Transverse colon (tissue), 4 donors: ENCODE data around the gene STN1. TPM values are rescaled to one million over a fixed set of nuclear protein-coding genes. Genes with fewer than 3 reads are reported as not detected.

Experiments
- DNase-seq: peaks from one replicate; pipeline ENCODE4 v3.0.0-alpha.2; 2019
- H3K27ac ChIP-seq, 4 donors: fragments of 200-600 bp; sonication (generic); 2 replicates each; pipeline ENCODE4 v1.5.1; 2016 to 2018; ENCODE audit warnings: inconsistent platforms in 4 of 4
- H3K27me3 ChIP-seq: fragments of 200-600 bp; sonication (generic); 2 replicates; pipeline ENCODE4 v1.5.1; 2017; ENCODE audit warnings: inconsistent platforms
- H3K36me3 ChIP-seq, 4 donors: fragments of 200-600 bp; sonication (generic); 2 replicates each; pipeline ENCODE4 v1.5.1; 2017 to 2019; ENCODE audit warnings: inconsistent platforms in 4 of 4
- H3K4me1 ChIP-seq, 4 donors: fragments of 200-600 bp; sonication (generic); 2 replicates each; pipeline ENCODE4 v1.5.1; 2017 to 2020; ENCODE audit warnings: inconsistent platforms in 4 of 4
- H3K4me3 ChIP-seq, 4 donors: fragments of 200-600 bp; sonication (generic); 1 replicate in 1 of 4; 2 replicates in 3 of 4; pipeline versions ENCODE4 v1.5.1 to v1.6.1; 2017 to 2019; ENCODE audit warnings: inconsistent platforms in 4 of 4
- H3K9me3 ChIP-seq, 2 donors: fragments of 200-600 bp; sonication (generic); 2 replicates each; pipeline ENCODE4 v1.5.1; 2017 to 2019; ENCODE audit warnings: inconsistent platforms in 2 of 2
- EP300 ChIP-seq: sonication (generic); formaldehyde crosslinking; IDR thresholded peaks from one replicate; pipeline ENCODE4 v1.6.1; 2017; ENCODE audit warnings: antibody characterized with exemption, low read depth
- POLR2A ChIP-seq: fragments of 450-650 bp; IDR thresholded peaks from one replicate; pipeline ENCODE4 v1.6.1; 2016; ENCODE audit warnings: antibody characterized with exemption, mild to moderate bottlenecking, moderate library complexity
- POLR2AphosphoS5 ChIP-seq, 3 donors: sonication (generic); formaldehyde crosslinking; IDR thresholded peaks; one replicate each; pipeline ENCODE4 v1.6.1; 2016; ENCODE audit warnings: antibody characterized with exemption in 3 of 3
- WGBS, 2 donors: methylation state at CpG; one replicate each; pipeline ENCODE4 v1.1.5; 2018; ENCODE audit warnings: low coverage in 1 of 2; 5-methylcytosine and 5-hydroxymethylcytosine counted together
- in situ Hi-C, 4 donors: fragments of 200-750 bp; cut with MboI; loops; one replicate each; pipeline versions ENCODE4 v1.15.0 to v1.15.1; 2017; ENCODE audit warnings: low sequenced_read_pairs in 3 of 4, low pct_ligation_motif_present in 1 of 4, low pct_unique_long_range_greater_than_20kb in 1 of 4
- intact Hi-C: fragments of 100-400 bp; cut with DNase I; formaldehyde crosslinking; loops from one replicate; pipeline ENCODE4 v1.15.1; 2023; ENCODE audit warnings: low total_unique reads
- total RNA-seq, 4 donors: library from RNA; depleted of rRNA; stranded (reverse); fragments of >200 nt; gene quantifications; one replicate each; pipeline ENCODE4 v1.1.0, GENCODE V29; 2016
- TF ChIP-seq, protein P1 (sequence below), 5 experiments: fragments of 200-600 bp in 3 of 5; fragments of 450-650 bp in 2 of 5; sonication (generic) in 3 of 5; IDR thresholded peaks; 1 replicate in 2 of 5; 2 replicates in 3 of 5; pipeline ENCODE4 v1.5.1; 2016 to 2017; ENCODE audit warnings: antibody characterized with exemption in 5 of 5, inconsistent platforms in 3 of 5, mild to moderate bottlenecking in 2 of 5, moderate library complexity in 1 of 5

STN1 gene
- total RNA-seq, 4 donors from 2014 or later: 20.8 to 31.8 (median 26.4) TPM

DNA sequence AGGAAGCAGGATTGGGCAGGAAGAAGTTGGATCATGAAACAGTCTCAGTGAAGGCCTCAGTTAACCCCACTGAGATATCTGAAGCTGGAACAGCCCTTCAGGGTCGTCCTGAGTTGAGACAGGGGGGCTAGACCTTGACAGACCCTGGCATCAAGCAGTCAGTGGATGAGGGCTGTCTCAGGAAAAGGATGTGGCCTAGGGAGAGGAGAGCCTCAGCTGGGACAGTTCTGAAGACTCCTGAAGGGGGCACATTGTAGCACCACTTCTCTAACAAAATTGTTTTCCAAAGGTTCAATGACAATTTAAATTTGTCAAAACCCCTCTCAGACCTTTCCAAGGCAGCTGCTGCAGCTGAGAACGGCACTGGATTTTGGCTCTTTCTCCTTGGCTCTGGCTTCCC, 33.2 kb upstream of the STN1 start:
- Histone ChIP-seq H3K4me3 (no peak overlapping the region), H3K36me3 (no peaks in the 10 kb centered on the region), H3K27me3 (no peaks in the 10 kb centered on the region), H3K9me3 (no peaks in the 10 kb centered on the region), H3K4me1 (no peaks in the 10 kb centered on the region), H3K27ac (no peak overlapping the region)
- 63 to 72% methylated on average over 1 to 2 of the region's 2 CpGs for WGBS, 2 donors
- intact Hi-C loops (no loop called here), in situ Hi-C loops (no loop called here)
- no peak for DNase-seq
- TF ChIP-seq POLR2A (no peak), POLR2AphosphoS5 (IDR thresholded peaks at IDR 0.05) (no peak), EP300 (no peak)
- TF ChIP-seq, protein P1, sequence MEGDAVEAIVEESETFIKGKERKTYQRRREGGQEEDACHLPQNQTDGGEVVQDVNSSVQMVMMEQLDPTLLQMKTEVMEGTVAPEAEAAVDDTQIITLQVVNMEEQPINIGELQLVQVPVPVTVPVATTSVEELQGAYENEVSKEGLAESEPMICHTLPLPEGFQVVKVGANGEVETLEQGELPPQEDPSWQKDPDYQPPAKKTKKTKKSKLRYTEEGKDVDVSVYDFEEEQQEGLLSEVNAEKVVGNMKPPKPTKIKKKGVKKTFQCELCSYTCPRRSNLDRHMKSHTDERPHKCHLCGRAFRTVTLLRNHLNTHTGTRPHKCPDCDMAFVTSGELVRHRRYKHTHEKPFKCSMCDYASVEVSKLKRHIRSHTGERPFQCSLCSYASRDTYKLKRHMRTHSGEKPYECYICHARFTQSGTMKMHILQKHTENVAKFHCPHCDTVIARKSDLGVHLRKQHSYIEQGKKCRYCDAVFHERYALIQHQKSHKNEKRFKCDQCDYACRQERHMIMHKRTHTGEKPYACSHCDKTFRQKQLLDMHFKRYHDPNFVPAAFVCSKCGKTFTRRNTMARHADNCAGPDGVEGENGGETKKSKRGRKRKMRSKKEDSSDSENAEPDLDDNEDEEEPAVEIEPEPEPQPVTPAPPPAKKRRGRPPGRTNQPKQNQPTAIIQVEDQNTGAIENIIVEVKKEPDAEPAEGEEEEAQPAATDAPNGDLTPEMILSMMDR (IDR thresholded peaks at IDR 0.05): no peak

DNA sequence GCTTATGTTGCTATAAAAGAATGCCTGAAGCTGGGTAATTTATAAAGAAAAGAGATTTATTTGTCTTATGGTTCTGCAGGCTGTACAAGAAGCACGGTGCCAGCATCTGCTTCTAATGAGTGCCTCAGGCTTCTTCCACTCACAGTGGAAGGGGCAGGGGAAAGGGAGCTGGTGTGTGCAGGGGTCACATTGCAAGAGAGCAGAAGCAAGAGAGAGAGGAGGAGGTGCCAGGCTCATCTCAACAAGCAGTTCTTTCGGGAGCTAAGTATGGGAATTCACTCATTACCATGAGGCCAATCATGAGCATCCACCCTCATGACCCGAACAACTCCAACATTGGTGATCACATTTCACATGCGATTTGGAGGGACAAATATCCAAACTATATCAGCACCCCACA, 31.7 kb upstream of the STN1 start:
- H3K4me1 ChIP-seq: no peaks in the 10 kb centered on the region
- no peaks in the 10 kb centered on the region for H3K9me3 ChIP-seq
- H3K27me3 ChIP-seq: no peaks in the 10 kb centered on the region
- DNase-seq: no peak
- no peaks in the 10 kb centered on the region for H3K36me3 ChIP-seq
- H3K27ac ChIP-seq: no peak overlapping the region
- 69 to 90% methylated on average over 4 of the region's 4 CpGs for WGBS, 2 donors
- in situ Hi-C loops (no loop called here), intact Hi-C loops (no loop called here)
- H3K4me3 ChIP-seq: no peak overlapping the region
- TF ChIP-seq, protein P1 (IDR thresholded peaks at IDR 0.05): no peak
- TF ChIP-seq EP300: no peak
- no peak for TF ChIP-seq POLR2AphosphoS5 (IDR thresholded peaks at IDR 0.05)
- TF ChIP-seq POLR2A: no peak

DNA sequence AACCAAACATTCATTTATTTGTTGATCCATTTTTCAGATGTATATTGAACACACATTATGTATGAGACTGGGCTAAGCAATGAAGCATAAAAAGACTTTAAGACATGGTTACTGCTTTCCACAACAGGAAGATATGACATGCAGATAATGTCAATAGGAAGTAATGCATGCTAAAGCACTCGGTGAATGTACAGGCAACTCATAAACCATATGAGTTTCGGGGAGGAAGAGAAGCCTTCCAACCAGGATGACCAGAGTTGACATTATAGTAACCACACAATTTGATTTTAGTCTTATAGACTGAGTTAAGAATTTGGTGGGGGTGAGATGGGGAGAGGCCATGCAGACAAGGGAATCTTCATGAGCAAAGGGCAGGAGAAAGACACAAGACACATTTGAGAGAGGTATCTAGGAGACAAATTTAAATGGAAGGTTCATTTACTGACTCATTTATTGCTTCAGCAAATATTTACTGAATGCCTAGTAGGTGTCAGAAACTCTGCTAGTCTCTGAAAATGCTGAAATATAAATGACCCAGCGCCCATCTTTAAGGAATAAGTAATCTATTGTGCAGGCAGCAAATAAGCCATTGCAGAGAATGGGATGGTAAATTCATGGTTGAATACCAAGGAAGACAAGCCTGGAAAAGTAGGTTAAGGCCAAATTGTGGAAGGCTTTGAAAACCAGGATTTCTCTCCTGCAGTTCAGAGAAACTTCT, 30.0 kb upstream of the STN1 start:
- TF ChIP-seq POLR2AphosphoS5 (IDR thresholded peaks at IDR 0.05) (no peak), EP300 (no peak)
- H3K27ac ChIP-seq: no peak overlapping the region
- H3K4me1 ChIP-seq: no peaks in the 10 kb centered on the region
- no peaks in the 10 kb centered on the region for H3K9me3 ChIP-seq
- intact Hi-C loops: no loop called here
- no peaks in the 10 kb centered on the region for H3K27me3 ChIP-seq
- no peak for DNase-seq
- WGBS, 2 donors: 67 to 72% methylated on average over 3 of the region's 3 CpGs
- no peak overlapping the region for H3K4me3 ChIP-seq
- in situ Hi-C loops: no loop called here
- no peaks in the 10 kb centered on the region for H3K36me3 ChIP-seq

DNA sequence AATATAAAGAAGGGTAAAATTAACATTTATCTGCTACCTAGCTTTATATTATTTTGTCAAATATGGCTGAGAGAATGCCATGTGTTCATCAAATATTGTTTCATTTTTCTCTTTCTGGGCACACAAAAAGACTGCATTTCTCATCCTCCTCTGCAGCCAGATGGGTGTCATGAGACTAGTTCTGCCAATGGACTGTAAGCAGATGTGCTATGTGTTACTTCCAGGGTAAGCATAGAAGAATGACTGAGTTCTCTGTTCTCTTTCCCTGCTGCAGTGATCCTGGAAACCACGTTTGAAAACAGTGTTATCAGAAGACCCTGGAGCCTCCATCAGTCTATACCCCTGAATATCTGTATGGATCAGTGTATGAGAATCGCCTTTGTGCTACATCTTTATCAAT, 24.9 kb upstream of the STN1 start:
- WGBS, 2 donors: 71 to 72% methylated on average over 2 of the region's 2 CpGs
- H3K36me3 ChIP-seq: no peaks in the 10 kb centered on the region
- no peaks in the 10 kb centered on the region for H3K9me3 ChIP-seq
- no peaks in the 10 kb centered on the region for H3K27me3 ChIP-seq
- in situ Hi-C loops (no loop called here), intact Hi-C loops (no loop called here)
- H3K4me1 ChIP-seq: no peaks in the 10 kb centered on the region
- no peak for DNase-seq
- no peak overlapping the region for H3K4me3 ChIP-seq
- no peak overlapping the region for H3K27ac ChIP-seq
- TF ChIP-seq POLR2AphosphoS5 (IDR thresholded peaks at IDR 0.05): no peak
- TF ChIP-seq POLR2A: no peak
- TF ChIP-seq, protein P1 (IDR thresholded peaks at IDR 0.05): no peak
- TF ChIP-seq EP300: no peak

DNA sequence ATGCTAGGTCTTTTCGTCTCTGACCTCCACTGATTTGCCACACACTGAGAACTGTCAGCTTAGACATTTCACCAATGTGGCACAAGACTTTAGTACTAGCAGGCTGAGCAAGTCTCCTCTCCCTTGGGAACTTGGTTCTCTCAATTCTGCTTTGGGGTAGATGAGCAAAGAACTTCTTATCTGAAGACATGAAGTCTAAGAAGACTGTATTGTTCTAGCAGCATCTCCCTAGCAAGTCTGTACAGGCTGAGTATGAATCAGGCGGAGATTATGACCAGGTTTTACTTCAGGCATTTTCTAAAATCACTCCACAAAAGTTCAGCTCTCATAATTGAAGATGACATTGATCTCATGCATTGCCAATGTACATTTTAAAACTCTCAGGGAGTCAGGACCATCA, 23.8 kb upstream of the STN1 start:
- 83 to 89% methylated on average over 2 of the region's 2 CpGs for WGBS, 2 donors
- in situ Hi-C loops: no loop called here

More for the DNA sequence above, 23.8 kb upstream of the STN1 start:
- no peak overlapping the region for H3K27ac ChIP-seq
- H3K4me1 ChIP-seq: no peaks in the 10 kb centered on the region
- H3K27me3 ChIP-seq: no peaks in the 10 kb centered on the region
- no peaks in the 10 kb centered on the region for H3K36me3 ChIP-seq
- H3K4me3 ChIP-seq: no peak overlapping the region
- intact Hi-C loops: no loop called here
- no peak for DNase-seq
- H3K9me3 ChIP-seq: no peaks in the 10 kb centered on the region
- TF ChIP-seq POLR2AphosphoS5 (IDR thresholded peaks at IDR 0.05) (no peak), POLR2A (no peak), EP300 (no peak)
- TF ChIP-seq, protein P1 (IDR thresholded peaks at IDR 0.05): no peak
